H1 (cell line): ENCODE measurements around the gene DCTN5. TPM values are rescaled to one million over a fixed set of nuclear protein-coding genes. Genes with fewer than 3 reads are reported as not detected.

ENCODE experiments used
- BACH1 ChIP-seq: IDR thresholded peaks from 2 replicates; pipeline ENCODE4 v1.6.1; 2012; ENCODE audit warnings: low read length, improper control_type of control experiment
- CHD7 ChIP-seq: fragments of 300-600 bp; sonication (generic); IDR thresholded peaks from 2 replicates; pipeline ENCODE4 v1.7.1; 2012; ENCODE audit warnings: low read length, moderate library complexity, mild to moderate bottlenecking, inconsistent platforms; ENCODE audit not compliant: insufficient replicate concordance
- E2F6 ChIP-seq: IDR thresholded peaks from 2 replicates; pipeline ENCODE4 v1.6.1; 2012; ENCODE audit warnings: inconsistent platforms
- HDAC2 ChIP-seq, 2 experiments: fragments of 300-600 bp in 1 of 2; sonication (generic) in 1 of 2; IDR thresholded peaks; 2 replicates each; pipeline ENCODE4 v1.6.1; 2011 to 2012; ENCODE audit warnings: low read depth in 2 of 2, low read length in 2 of 2, mild to moderate bottlenecking in 2 of 2, moderate library complexity in 2 of 2, borderline replicate concordance in 1 of 2, inconsistent platforms in 1 of 2
- KDM1A ChIP-seq: fragments of 200-600, 300-600 bp; sonication (generic); IDR thresholded peaks from 2 replicates; pipeline ENCODE4 v1.7.1; 2016; ENCODE audit warnings: mild to moderate bottlenecking, low read length, borderline replicate concordance
- KDM4A ChIP-seq: IDR thresholded peaks from one replicate; pipeline ENCODE4 v1.7.1; 2012; ENCODE audit warnings: low read depth, mild to moderate bottlenecking, moderate library complexity, low read length, inconsistent platforms; ENCODE audit not compliant: severe bottlenecking
- NRF1 ChIP-seq: IDR thresholded peaks from 2 replicates; pipeline ENCODE4 v1.6.1; 2011; ENCODE audit warnings: mild to moderate bottlenecking, low read depth, low read length, improper control_type of control experiment
- POLR2A ChIP-seq, 2 experiments: IDR thresholded peaks; 1 replicate in 1 of 2; 2 replicates in 1 of 2; pipeline ENCODE4 v1.6.1; 2011; ENCODE audit warnings: low read depth in 2 of 2, low read length in 2 of 2, mild to moderate bottlenecking in 2 of 2; ENCODE audit errors: control extremely low read depth in 1 of 2
- SRF ChIP-seq: IDR thresholded peaks from 2 replicates; pipeline ENCODE4 v1.6.1; 2011; ENCODE audit warnings: mild to moderate bottlenecking, low read depth, low read length, moderate library complexity
- polyA plus RNA-seq, 7 experiments: library from polyadenylated mRNA; depleted of rRNA in 3 of 7; stranded (reverse) in 5 of 7; unstranded in 2 of 7; fragments of >200 nt in 5 of 7; fragments of 200-250 nt in 2 of 7; gene quantifications; 1 replicate in 5 of 7; 2 replicates in 1 of 7; 4 replicates in 1 of 7; pipeline versions ENCODE4 v1.2.1 to v1.2.3, GENCODE V29; 2011 to 2013; ENCODE audit warnings: missing spikeins in 2 of 7, mixed read lengths in 2 of 7
- total RNA-seq: library from RNA; stranded (reverse); fragmentation: NEBNext Ultra II Directional; extraction: Animal tissue kit (Norgen Biotek cat#: 25700); gene quantifications from 2 replicates; pipeline ENCODE4 v1.2.1, GENCODE V29; 2021

Gene DCTN5
- total and polyA plus RNA-seq, 2 of the 8 experiments (the other 6 are each of a cell fraction or from before 2014, with no cell fraction given) = 36.0 to 74.0 TPM

GRCh38 chr16:23694644-23695373, 53.5 kb downstream of the DCTN5 start (continued):
- TF ChIP-seq CHD7 (no peak), POLR2A (IDR thresholded peaks at IDR 0.05; ENCODE audit: control extremely low read depth in 1 of 2, low read depth in 2 of 2, low read length in 2 of 2) (no peak), HDAC2 (IDR thresholded peaks at IDR 0.05; ENCODE audit: borderline replicate concordance in 1 of 2, low read depth in 2 of 2, low read length in 2 of 2) (peak in 1 of 2 experiments; percentile 65; a peak in 2 of 4 replicates), BACH1 (no peak), KDM4A (no peak), NRF1 (no peak), E2F6 (no peak; the same call in 1 of the 2 replicates), SRF (no peak), KDM1A (0 out of 2 replicates have a peak, but pooled peaks have one; percentile 10)
